ENCODE measurements around the gene AKAP6. TPM values are rescaled to one million over a fixed set of nuclear protein-coding genes. Genes with fewer than 3 reads are reported as not detected.
A peak's percentile ranks its signal among the peaks of the same experiment; 100 is the strongest.

Gene AKAP6
- total RNA-seq, 2 donors from 2014 or later, result 3.6 to 9.9 TPM

- Histone ChIP-seq H3K27ac (no peak overlapping the region), H3K27me3 (replicated peaks; ENCODE audit: insufficient read depth) (no peaks in the 10 kb centered on the region), H3K4me1 (replicated peaks) (no peaks in the 10 kb centered on the region), H3K36me3 (no peaks in the 10 kb centered on the region), H3K4me3 (no peak overlapping the region), H3K9me3 (no peaks in the 10 kb centered on the region)
- TF ChIP-seq POLR2AphosphoS5 (IDR thresholded peaks at IDR 0.05), result peak; percentile 51
- no peak for TF ChIP-seq CTCF (IDR thresholded peaks at IDR 0.05)
- intact Hi-C loops (cut with DNase I), result no loop called here
- WGBS, result 29% methylated on average over 1 of the region's 1 CpG
- DNase-seq (ENCODE audit: low spot score), result no peak
Measured at GRCh38 chr14:32393119-32393518, 64.0 kb downstream of the AKAP6 start.

- Histone ChIP-seq H3K9me3 (no peaks in the 10 kb centered on the region), H3K4me1 (replicated peaks) (no peaks in the 10 kb centered on the region), H3K27me3 (replicated peaks; ENCODE audit: insufficient read depth) (no peaks in the 10 kb centered on the region), H3K4me3 (no peak overlapping the region), H3K27ac (no peak overlapping the region), H3K36me3 (no peaks in the 10 kb centered on the region)
- intact Hi-C loops (cut with DNase I), result no loop called here
- WGBS, result 97% methylated on average over 1 of the region's 1 CpG
- TF ChIP-seq POLR2AphosphoS5 (IDR thresholded peaks at IDR 0.05), result no peak
- DNase-seq (ENCODE audit: low spot score), result no peak
Measured at GRCh38 chr14:32394038-32394437, 64.9 kb downstream of the AKAP6 start.

GRCh38 chr14:32396885-32397284 lies 67.8 kb downstream of the AKAP6 start:
- H3K4me3 ChIP-seq, result no peak overlapping the region
- no peak for DNase-seq (ENCODE audit: low spot score)
- no peaks in the 10 kb centered on the region for H3K36me3 ChIP-seq
- H3K9me3 ChIP-seq, result no peaks in the 10 kb centered on the region
- TF ChIP-seq POLR2AphosphoS5 (IDR thresholded peaks at IDR 0.05) (no peak), POLR2A (IDR thresholded peaks at IDR 0.05) (no peak)
- no peaks in the 10 kb centered on the region for H3K27me3 ChIP-seq (replicated peaks; ENCODE audit: insufficient read depth)
- intact Hi-C loops (cut with DNase I), result no loop called here
- H3K27ac ChIP-seq, result no peak overlapping the region
- H3K4me1 ChIP-seq (replicated peaks), result no peaks in the 10 kb centered on the region

GRCh38 chr14:32397861-32398640 lies 69.0 kb downstream of the AKAP6 start:
- intact Hi-C loops (cut with DNase I), result no loop called here
- H3K4me1 ChIP-seq (replicated peaks), result no peaks in the 10 kb centered on the region
- H3K27me3 ChIP-seq (replicated peaks; ENCODE audit: insufficient read depth), result no peaks in the 10 kb centered on the region
- peak; percentile 74 for DNase-seq (ENCODE audit: low spot score)
- no peak overlapping the region for H3K27ac ChIP-seq
- H3K9me3 ChIP-seq, result no peaks in the 10 kb centered on the region
- TF ChIP-seq POLR2A (IDR thresholded peaks at IDR 0.05) (no peak), POLR2AphosphoS5 (IDR thresholded peaks at IDR 0.05) (peak; percentile 61)
- no peaks in the 10 kb centered on the region for H3K36me3 ChIP-seq
- no peak overlapping the region for H3K4me3 ChIP-seq

GRCh38 chr14:32399920-32400319 lies 70.8 kb downstream of the AKAP6 start:
- TF ChIP-seq POLR2A (IDR thresholded peaks at IDR 0.05) (no peak), POLR2AphosphoS5 (IDR thresholded peaks at IDR 0.05) (no peak), CTCF (IDR thresholded peaks at IDR 0.05) (no peak)
- DNase-seq (ENCODE audit: low spot score), result no peak
- Histone ChIP-seq H3K9me3 (no peaks in the 10 kb centered on the region), H3K27ac (no peak overlapping the region), H3K4me3 (no peak overlapping the region), H3K27me3 (replicated peaks; ENCODE audit: insufficient read depth) (no peaks in the 10 kb centered on the region), H3K36me3 (no peaks in the 10 kb centered on the region), H3K4me1 (replicated peaks) (no peaks in the 10 kb centered on the region)
- intact Hi-C loops (cut with DNase I), result no loop called here
- 100% methylated on average over 1 of the region's 1 CpG for WGBS

- intact Hi-C loops (cut with DNase I), result no loop called here
Measured at GRCh38 chr14:32400480-32400879, 71.4 kb downstream of the AKAP6 start.

More at GRCh38 chr14:32400480-32400879, 71.4 kb downstream of the AKAP6 start:
- DNase-seq (ENCODE audit: low spot score), result no peak
- Histone ChIP-seq H3K9me3 (no peaks in the 10 kb centered on the region), H3K27me3 (replicated peaks; ENCODE audit: insufficient read depth) (no peaks in the 10 kb centered on the region), H3K4me3 (no peak overlapping the region), H3K4me1 (replicated peaks) (no peaks in the 10 kb centered on the region), H3K27ac (no peak overlapping the region), H3K36me3 (no peaks in the 10 kb centered on the region)
- 100% methylated on average over 1 of the region's 1 CpG for WGBS
- TF ChIP-seq CTCF (IDR thresholded peaks at IDR 0.05) (no peak), POLR2AphosphoS5 (IDR thresholded peaks at IDR 0.05) (no peak), POLR2A (IDR thresholded peaks at IDR 0.05) (no peak)
